Germinal center (tissue), 1 donor: ENCODE results near the gene NOSIP.
"Not testable (repeated sequence)": the region's sequence is repeated elsewhere in the genome, so short reads cannot be mapped to it uniquely, and the experiment has no call there.

Source experiments
- DNase-seq: peaks from one replicate; pipeline ENCODE4 v3.0.0; 2012; ENCODE audit warnings: mixed read lengths, low spot score

The NOSIP gene

DNA sequence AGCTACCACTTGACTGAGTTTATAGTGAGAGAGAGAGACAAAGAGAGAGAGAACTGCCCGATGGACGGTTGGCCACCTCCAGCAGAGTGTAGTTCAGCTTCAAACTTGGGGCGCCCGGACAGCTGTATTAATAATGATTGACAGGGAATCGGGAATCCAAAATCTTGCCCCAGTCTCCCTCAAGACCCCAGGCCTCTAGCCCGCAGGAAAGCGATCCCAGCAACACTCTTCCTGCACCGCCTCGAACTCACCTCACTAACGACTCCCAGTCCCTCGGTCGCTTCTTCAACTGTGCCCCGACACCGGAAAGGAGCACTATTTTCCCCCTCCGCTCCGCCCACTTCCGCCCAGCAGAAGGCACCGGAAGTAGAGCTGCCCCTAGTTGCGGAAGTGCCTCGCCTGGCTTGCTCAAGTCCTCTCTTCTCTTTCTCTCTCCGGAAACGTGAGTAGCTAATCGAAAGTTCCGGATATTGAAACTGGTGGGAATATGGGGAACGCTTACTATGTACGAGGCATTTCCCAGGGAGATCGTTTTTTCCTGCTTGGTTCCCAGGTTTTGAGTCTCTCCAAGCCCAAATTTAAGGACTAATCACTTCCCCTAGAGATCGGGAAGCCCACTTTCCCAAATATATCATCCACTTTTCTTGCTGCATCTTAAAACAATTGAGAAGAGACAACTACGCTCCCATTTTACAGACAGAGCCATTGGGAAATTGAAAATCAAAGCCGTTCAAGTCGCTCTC lies at the start of gene NOSIP:
Gene NOSIP (minus strand): TSS at position 293 of the 743 bp plus-strand sequence. CDS start 19,865 bp downstream, outside the sequence.
- peak; percentile 88 for DNase-seq

- no peak for DNase-seq
These were observed 49.3 kb upstream of the NOSIP start for GRCh38 chr19:49629659-49630058.

DNA sequence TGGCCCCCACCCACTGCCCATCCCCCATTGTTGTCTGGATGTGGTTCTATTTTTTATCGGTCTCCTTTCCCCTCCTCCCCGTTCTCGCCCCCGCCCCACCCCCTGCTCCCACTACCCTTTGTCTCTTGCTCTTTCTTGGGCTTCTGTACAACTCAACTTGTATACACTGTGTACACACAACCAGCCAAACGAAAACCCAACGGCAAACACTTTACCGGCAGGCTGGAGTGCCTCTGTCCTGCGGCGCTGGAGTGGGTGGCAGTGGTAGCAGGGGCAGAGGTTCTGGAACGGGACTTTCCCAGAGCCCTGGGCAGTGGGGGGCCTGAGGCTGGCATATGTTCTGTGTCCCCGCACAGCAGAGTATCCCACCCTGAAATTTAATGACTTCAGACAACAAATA lies 45.9 kb upstream of the NOSIP start:
- DNase-seq = no peak

- no peak for DNase-seq
These were observed 44.9 kb upstream of the NOSIP start for GRCh38 chr19:49624967-49625910.

DNA sequence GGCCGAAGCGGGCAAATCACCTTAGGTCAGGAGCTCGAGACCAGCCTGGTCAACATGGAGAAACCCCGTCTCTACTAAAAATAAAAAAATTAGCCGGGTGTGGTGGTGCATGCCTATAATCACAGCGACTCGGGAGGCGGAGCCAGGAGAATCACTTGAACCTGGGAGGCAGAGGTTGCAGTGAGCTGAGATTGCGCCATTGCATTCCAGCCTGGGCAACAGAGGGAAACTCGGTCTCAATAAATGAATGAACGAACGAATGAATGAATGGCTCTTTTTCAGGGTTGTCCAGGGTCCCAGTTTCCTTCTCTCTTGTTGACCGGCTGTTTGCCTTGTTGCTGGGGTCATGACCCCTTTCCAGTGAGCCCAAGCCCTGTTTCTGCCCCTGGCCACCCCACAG lies 37.5 kb upstream of the NOSIP start:
- not testable (repeated sequence) for DNase-seq

DNA sequence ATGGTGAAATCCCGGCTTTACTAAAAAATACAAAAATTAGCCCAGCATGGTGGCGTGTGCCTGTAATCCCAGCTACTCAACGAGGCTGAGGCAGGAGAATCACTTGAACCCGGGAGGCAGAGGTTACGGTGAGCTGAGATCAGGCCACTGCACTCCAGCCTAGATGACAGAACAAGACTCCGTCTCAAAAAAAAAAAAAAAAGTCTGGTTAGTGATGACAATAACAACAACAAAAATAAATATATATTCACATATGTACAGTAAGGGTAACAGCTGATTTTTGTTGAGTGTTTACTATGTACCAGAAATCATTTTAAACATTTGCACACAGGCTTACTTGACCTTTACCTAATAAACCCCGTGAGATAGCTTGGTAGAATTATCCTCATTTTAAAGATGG lies 36.6 kb upstream of the NOSIP start:
- no peak for DNase-seq

DNA sequence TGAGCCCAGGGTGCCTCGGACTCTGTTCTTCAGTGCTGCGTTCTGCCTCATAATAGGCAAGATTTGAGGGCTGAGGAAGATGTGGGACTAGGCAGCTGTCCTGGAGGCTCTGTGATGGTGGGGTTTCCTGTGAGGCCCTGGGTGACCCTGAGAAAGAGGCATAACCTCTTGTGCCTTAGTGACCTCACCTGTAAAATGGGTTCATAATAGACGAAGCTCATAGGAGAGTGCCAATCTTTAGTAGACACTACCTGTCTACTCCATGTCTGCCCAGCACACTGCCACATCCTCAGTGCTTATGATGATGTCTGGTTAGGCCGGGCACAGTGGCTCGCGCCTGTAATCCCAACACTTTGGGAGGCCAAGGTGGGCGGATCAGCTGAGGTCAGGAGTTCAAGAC lies 36.2 kb upstream of the NOSIP start:
- no peak for DNase-seq

GRCh38 chr19:49615861-49616260 lies 35.5 kb upstream of the NOSIP start:
- DNase-seq = no peak

GRCh38 chr19:49614096-49614833 lies 33.9 kb upstream of the NOSIP start:
- no peak for DNase-seq

GRCh38 chr19:49613374-49613773 lies 33.0 kb upstream of the NOSIP start:
- no peak for DNase-seq

GRCh38 chr19:49609499-49610092 lies 29.2 kb upstream of the NOSIP start:
- no peak for DNase-seq

GRCh38 chr19:49605605-49606004 lies 25.2 kb upstream of the NOSIP start:
- no peak for DNase-seq

DNA sequence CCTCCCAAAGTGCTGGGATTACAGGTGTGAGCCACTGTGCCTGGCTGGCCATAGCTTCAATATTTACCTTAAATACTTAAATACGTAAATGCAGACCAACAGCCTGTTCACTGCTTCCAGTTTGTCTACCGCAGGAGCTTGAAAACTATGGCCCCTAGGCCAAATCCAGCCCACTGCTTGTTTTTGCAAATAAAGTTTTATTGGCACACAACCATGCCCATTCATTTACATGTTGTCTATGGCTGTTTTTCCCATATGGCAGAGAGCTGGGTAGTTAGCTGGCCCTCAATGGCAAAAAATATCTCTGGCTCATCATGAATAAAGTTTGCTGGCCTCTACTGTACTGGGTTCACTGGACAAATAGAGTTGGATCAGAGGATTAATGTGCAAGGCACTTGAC lies 22.4 kb upstream of the NOSIP start:
- no peak for DNase-seq

DNA sequence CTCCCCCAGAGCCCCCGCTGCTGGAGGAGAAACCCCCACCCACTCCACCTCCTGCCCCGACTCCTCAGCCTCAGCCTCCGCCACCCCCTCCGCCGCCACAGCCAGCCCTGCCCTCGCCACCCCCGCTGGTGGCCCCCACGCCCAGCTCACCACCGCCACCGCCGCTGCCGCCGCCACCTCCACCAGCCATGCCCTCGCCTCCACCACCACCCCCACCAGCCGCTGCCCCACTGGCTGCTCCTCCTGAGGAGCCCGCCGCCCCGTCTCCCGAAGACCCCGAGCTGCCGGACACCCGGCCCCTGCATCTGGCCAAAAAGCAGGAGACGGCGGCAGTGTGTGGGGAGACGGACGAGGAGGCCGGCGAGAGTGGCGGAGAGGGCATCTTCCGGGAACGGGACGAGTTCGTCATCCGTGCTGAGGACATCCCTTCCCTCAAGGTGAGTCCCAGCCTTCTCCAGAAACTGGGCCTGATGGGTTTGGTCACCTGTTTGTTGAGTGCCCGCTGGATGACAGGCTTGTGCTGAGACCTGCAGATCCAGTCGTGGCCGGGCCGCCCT lies 21.2 kb upstream of the NOSIP start:
- DNase-seq = no peak

DNA sequence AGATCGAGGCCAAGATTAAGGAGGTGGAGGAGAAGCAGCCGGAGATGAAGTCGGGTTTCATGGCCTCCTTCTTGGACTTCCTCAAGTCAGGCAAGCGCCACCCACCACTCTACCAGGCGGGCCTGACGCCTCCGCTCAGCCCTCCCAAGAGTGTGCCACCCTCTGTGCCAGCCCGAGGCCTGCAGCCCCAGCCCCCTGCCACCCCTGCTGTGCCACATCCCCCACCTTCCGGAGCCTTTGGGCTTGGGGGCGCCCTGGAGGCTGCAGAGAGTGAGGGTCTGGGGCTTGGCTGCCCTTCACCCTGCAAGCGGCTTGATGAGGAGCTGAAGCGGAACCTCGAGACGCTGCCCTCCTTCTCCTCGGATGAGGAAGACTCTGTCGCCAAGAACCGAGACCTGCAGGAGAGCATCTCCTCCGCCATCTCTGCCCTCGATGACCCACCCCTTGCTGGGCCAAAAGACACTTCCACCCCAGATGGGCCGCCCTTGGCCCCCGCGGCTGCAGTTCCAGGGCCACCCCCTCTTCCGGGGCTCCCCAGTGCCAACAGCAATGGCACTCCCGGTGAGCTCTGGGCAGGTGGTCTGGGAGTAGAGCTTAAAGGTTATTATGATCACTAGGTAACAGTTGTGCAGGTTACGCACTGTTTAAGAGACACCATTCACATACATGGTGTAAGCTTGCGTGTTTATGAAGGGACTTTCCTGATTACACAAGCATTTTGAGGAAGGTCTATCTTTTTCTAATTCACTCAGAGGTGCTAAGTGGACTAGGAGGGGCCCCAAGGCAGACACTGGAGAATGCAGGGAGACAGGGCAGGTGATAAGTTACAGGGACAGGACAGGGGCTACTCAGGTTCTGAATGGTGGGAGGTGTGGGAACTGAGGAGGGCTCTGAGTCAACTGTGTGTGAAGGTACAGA lies 19.3 kb upstream of the NOSIP start:
- DNase-seq = no peak

- DNase-seq = no peak
These were observed 17.3 kb upstream of the NOSIP start for GRCh38 chr19:49597703-49597974.

- DNase-seq = no peak
These were observed 16.8 kb upstream of the NOSIP start for GRCh38 chr19:49596954-49597702.

- DNase-seq = no peak
These were observed 16.1 kb upstream of the NOSIP start for GRCh38 chr19:49596407-49596806.

DNA sequence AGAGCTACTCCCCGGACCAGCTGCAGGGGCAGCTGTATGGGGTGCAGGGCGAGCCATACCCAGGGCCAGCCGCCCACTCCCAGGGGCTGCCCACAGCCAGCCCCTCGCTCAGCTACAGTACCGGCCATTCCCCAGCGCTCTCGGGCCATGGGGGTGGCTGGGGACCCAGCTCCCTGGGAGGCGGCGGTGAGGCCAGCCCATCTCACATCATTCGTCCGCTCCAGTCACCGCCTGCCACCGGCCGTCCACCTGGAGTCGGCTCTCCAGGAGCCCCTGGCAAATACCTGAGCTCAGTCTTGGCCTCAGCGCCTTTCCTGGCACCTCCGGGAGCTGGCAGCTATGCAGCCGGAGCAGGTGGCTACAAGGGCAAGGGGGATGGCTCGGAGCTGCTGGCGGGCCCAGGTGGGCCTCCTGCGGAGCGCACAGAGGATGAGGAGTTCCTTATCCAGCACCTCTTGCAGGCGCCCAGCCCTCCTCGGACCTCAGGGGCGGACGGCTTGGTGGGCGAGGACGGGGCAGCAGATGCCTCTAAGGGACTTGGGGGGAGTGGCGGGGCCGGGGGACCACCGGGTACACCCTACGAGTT lies 15.6 kb upstream of the NOSIP start:
- DNase-seq = no peak
